Lung (tissue), 12 donors: ENCODE results near the gene PTGIS. TPM values are rescaled to one million over a fixed set of nuclear protein-coding genes. Genes with fewer than 3 reads are reported as not detected.
A peak's percentile ranks its signal among the peaks of the same experiment; 100 is the strongest.

ENCODE experiments used
- ATAC-seq: fragments of 200-7000 bp; cut with Tn5 transposase; one replicate; pipeline ENCODE4 v1.9.1; 2020; ENCODE audit warnings: moderate number of reproducible peaks; ENCODE audit not compliant: insufficient read depth, low FRiP score
- DNase-seq, 3 donors: peaks; one replicate each; pipeline ENCODE4 v3.0.0-alpha.2; 2013 to 2017
- H3K27ac ChIP-seq, 2 donors: one replicate each; pipeline ENCODE4 v1.5.1; 2013; ENCODE audit warnings: mild to moderate bottlenecking in 2 of 2, moderate library complexity in 2 of 2, control low read depth in 1 of 2, inconsistent platforms in 1 of 2, low read depth in 1 of 2, low read length in 1 of 2
- H3K27me3 ChIP-seq, 3 donors: one replicate each; pipeline ENCODE4 v1.5.1; 2013; ENCODE audit warnings: low read length in 2 of 3; ENCODE audit not compliant: control insufficient read depth in 3 of 3, insufficient read depth in 3 of 3
- H3K36me3 ChIP-seq, 4 donors: one replicate each; pipeline ENCODE4 v1.5.1; 2013; ENCODE audit warnings: low read length in 4 of 4, mild to moderate bottlenecking in 1 of 4, moderate library complexity in 1 of 4; ENCODE audit not compliant: control insufficient read depth in 4 of 4, insufficient read depth in 4 of 4
- H3K4me1 ChIP-seq, 5 donors: one replicate each; pipeline ENCODE4 v1.5.1; 2013; ENCODE audit warnings: low read length in 5 of 5, mild to moderate bottlenecking in 2 of 5, moderate library complexity in 1 of 5; ENCODE audit not compliant: control insufficient read depth in 5 of 5, insufficient read depth in 5 of 5
- H3K4me3 ChIP-seq: one replicate; pipeline ENCODE4 v1.5.1; 2013; ENCODE audit warnings: mild to moderate bottlenecking, control low read depth, moderate library complexity
- H3K9ac ChIP-seq, 2 donors: one replicate each; pipeline ENCODE4 v1.5.1; 2013; ENCODE audit warnings: low read length in 2 of 2, control low read depth in 1 of 2; ENCODE audit not compliant: insufficient read depth in 1 of 2
- H3K9me3 ChIP-seq, 4 donors: one replicate each; pipeline ENCODE4 v1.5.1; 2013; ENCODE audit warnings: low read length in 3 of 4, mild to moderate bottlenecking in 1 of 4, moderate library complexity in 1 of 4; ENCODE audit not compliant: control insufficient read depth in 4 of 4, insufficient read depth in 3 of 4
- CTCF ChIP-seq: IDR thresholded peaks from 2 replicates; pipeline ENCODE4 v1.5.1; 2012; ENCODE audit warnings: mild to moderate bottlenecking; ENCODE audit errors: control extremely low read depth, extremely low read depth
- WGBS, 2 donors: extraction: QIAGEN DNeasy Blood & Tissue Kit; methylation state at CpG; one replicate each; pipeline ENCODE4 v1.1.7; 2013; 5-methylcytosine and 5-hydroxymethylcytosine counted together
- polyA plus RNA-seq, 2 donors: library from polyadenylated mRNA; stranded (reverse); fragments of 200-250 nt; gene quantifications; one replicate each; pipeline ENCODE4 v1.2.1, GENCODE V29; 2013
- total RNA-seq, 2 donors: library from RNA; depleted of rRNA in 1 of 2; stranded (reverse); fragments of >200 nt in 1 of 2; gene quantifications; one replicate each; pipeline ENCODE4 v1.2.1, GENCODE V29; 2014 to 2021
- donor health status: control.
- donor health status: control.
- donor health status: Bipolar disorder and iron deficiency.
- donor health status: healthy.
- donor health status: DM: yes; HTN: yes; CAD: no.

Gene PTGIS
- total and polyA plus RNA-seq, 4 donors, result 5.3 to 43.8 (median 14.9) TPM

DNA sequence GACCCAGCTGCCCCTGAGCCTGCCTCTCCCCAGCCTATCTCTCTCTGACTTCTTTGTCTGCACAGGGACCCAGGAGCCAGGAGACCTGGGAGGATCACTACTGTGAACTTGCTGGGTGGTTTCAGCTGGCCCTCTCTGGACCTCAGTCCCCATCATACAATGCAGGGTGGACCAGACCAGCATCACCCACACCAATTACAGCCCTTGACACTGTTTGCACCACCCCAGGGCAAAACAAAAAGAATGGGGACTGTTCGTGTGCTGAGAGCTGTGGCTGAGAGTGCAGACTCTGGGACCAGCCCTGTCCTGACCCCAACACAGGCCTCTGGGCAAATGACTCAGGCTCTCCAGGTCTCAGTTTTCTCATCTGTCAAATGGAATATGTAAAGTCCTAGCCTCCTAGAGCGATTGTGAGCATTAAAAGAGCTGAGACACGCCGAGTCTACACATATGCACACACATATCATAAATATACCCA is 25.4 kb downstream of the PTGIS start:
- no peak for TF ChIP-seq CTCF
- Histone ChIP-seq H3K4me3 (no peak overlapping the region), H3K27me3 (no peaks in the 10 kb centered on the region), H3K9ac (no peak overlapping the region), H3K9me3 (peaks cover 0 to 4% (median 2%) of the 10 kb centered on the region in 4 donors), H3K27ac (no peak overlapping the region), H3K4me1 (no peaks in the 10 kb centered on the region), H3K36me3 (peaks cover 0 to 5% (median 0%) of the 10 kb centered on the region in 4 donors)
- no peak for ATAC-seq
- WGBS, 2 donors, result 87 to 95% methylated on average over 4 of the region's 4 CpGs
- DNase-seq, result no peak

DNA sequence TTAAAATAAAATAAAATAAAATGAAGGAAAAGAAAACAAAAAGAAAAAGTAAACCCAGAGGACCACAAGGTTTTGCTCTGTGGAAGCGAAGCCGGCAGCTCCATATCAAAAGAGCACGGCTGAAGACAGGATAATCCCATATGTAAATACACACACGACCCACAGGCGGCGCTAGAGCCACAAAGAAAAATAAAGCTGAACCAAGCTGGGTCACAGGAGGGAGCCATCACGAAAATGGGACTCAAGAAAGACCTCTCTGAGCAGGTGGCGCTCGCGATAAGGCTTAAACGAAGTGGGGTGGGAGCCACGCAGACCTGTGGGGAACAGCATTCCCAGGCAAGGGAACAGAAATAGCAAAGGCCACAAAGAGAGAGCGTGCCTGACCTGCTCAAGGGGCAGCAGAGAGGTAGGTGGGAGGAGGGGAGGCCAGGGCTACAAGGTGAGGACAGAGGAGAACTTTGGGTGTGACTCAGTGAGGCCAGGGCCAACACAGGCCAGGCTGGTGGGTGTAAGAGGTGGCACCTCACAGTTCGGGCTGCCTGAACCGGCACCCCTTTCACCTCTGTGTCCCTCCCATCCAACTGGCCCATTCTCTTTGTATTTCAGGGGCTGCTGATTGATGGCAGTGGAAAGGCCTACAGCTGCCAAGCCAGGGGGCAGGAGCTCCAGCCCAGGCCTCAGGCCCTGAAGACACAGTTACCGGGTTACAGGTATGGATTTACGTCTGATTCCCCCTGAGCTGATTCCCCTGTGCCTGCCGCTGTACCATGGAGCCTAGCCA is 26.0 kb downstream of the PTGIS start:
- Histone ChIP-seq H3K27me3 (no peaks in the 10 kb centered on the region), H3K36me3 (peaks cover 0 to 5% (median 0%) of the 10 kb centered on the region in 4 donors), H3K4me3 (no peak overlapping the region), H3K27ac (no peak overlapping the region), H3K9ac (no peak overlapping the region), H3K4me1 (no peaks in the 10 kb centered on the region), H3K9me3 (peaks cover 0 to 4% (median 2%) of the 10 kb centered on the region in 4 donors)
- 54 to 61% methylated on average over 18 of the region's 18 CpGs for WGBS, 2 donors
- TF ChIP-seq CTCF, result peak; percentile 92
- peak; percentile 64 for ATAC-seq
- peak; percentile 72 to 78 (median 74) for DNase-seq

DNA sequence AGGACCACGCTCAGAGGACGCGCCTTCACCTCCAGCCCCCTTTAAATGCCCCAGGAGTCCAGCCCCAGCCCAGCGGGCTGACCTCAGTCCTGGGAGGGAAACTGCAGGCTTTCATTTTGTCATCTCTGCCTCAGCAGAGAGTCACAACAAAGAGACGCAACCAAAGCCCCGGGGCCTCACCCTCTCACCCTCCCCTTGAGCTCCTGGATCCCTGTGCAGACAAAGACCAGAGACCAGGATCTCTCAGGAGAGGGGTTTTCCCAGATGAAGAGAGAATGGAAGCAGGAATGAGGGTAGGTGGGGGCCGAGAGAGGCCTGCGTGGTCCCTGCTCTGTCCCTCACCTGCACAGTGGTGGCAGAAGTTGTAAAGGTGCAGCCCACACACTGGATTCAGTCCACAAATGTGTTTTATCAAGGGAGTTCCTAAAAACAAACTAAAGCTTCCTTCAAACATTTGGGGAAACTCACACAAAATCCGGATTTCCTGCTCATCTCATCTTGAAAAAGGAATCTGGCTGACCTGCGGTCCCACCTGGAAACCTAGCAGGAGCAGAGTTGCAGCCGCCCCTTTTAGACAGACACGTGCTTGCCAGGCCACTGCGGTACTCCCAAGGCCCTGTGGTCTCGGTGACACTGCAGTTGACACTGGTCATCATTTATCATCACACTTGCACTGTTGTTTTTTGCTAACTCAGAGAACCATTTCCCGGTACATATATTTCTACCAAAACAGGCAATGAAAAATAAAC is 27.1 kb downstream of the PTGIS start:
- no peak for TF ChIP-seq CTCF
- Histone ChIP-seq H3K36me3 (peaks cover 0 to 5% (median 0%) of the 10 kb centered on the region in 4 donors), H3K4me3 (no peak overlapping the region), H3K27ac (no peak overlapping the region), H3K27me3 (no peaks in the 10 kb centered on the region), H3K9me3 (peaks cover 0 to 4% (median 2%) of the 10 kb centered on the region in 4 donors), H3K4me1 (no peaks in the 10 kb centered on the region), H3K9ac (no peak overlapping the region)
- no peak for ATAC-seq
- WGBS, 2 donors, result 89% methylated on average over 15 of the region's 15 CpGs
- no peak for DNase-seq
